ENCODE results near the gene CYP4A22.
"Not testable (repeated sequence)": the region's sequence is repeated elsewhere in the genome, so short reads cannot be mapped to it uniquely, and the experiment has no call there.

CYP4A22 gene

GRCh38 chr1:47187926-47188250 lies 50.6 kb downstream of the CYP4A22 start:
- no peak overlapping the region for H3K27ac ChIP-seq
- TF ChIP-seq CTCF (conservative IDR thresholded peaks at IDR 0.05) (no peak), ZFX (IDR thresholded peaks at IDR 0.05) (no peak)

DNA sequence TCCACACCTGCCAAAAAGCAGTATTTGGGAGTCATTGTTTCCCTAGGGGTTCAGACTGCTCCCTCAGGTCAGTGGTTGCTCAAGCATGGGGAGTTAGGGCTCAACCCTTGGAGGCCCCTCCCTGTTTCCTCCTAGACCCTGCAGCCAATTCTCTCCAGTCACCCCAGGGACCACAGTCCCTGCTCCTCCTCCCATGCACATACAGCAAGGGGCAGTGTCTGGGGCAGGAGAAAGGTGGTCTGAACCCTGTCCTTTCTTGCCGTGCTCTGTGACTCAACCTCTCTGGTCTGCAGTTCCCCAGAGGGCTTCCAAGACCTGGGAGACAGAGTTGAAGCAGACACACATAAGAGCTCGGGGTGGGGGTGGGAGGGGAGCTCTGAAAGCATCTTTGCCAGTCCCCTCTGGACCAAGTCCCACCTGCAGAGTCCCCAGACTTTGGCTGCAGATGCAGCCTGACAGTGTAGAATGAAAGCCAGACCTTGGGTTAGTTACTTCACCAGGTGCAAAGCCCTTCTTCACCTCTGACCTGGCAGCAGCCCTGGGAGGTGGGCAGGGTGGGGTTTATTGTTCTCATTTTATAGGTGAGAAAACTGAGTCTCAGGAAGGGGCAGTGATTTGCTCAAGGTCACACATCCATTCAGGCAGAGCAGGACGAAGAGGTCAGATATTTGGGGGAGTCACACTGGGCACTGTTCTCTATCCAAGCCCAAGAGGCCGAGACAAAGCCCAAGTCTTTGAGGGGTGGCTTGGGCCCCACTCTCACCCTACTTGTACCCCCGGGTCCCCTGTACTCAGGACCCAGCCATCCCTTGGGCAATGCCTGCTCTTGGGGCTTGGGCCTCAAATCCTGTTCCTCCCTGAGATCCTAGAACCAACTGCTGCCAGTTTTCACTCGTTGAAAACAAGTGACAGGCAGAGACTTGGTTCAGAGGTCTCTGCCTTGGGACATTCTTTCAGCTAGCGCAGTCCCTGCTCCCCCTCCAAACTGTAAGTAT lies 51.8 kb downstream of the CYP4A22 start:
- peak overlapping the region; percentile 71 for H3K27ac ChIP-seq
- TF ChIP-seq ZFX (IDR thresholded peaks at IDR 0.05) (no peak), CTCF (conservative IDR thresholded peaks at IDR 0.05) (no peak)

DNA sequence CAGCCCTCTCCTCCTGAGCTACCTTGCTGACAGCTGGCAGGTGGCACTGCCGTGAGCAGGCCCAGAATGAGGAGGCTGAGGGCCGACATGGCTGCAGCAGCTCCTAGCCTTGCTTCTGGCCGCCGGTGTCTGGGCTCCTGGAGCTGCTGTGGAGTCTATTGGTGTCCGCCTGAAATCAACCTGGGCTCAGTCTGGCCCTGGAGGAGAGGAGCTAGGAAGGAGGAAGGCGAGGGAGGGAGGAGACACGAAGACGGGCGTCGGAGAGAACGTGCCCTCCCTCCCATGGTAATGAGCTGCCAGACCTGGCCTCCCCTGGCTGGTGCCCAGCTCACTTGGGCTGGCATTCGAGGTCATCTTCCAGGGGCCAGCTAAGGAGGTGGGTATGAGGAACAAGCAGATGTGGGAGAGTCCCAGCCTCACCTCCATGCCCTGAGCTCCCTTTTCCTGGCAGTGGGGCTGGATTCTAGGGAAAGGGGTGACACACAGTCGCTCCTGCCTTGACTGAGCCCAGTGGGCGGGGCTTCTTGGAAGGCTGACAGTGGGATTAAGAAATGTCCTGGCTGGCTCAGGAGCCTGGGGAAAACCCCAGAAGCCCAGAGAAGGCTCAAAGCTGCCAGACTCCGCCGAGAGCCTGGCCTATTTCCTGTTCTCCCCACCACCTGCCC lies 52.7 kb downstream of the CYP4A22 start, which contains the start of gene PDZK1IP1:
Gene PDZK1IP1 (minus strand): TSS at position 193 of the 665 bp plus-strand sequence. CDS start 104 bp downstream, at position 89.
- peak within 1 kb of the TSS; percentile 71 for H3K27ac ChIP-seq

GRCh38 chr1:47190509-47190855 lies 53.2 kb downstream of the CYP4A22 start:
- TF ChIP-seq ZFX (IDR thresholded peaks at IDR 0.05) (no peak), CTCF (conservative IDR thresholded peaks at IDR 0.05) (no peak)
- peak overlapping the region; percentile 71 for H3K27ac ChIP-seq

More for the DNA sequence above, 52.7 kb downstream of the CYP4A22 start, which contains the start of gene PDZK1IP1:
- TF ChIP-seq ZFX (IDR thresholded peaks at IDR 0.05): peak; percentile 33; the same call in 1 of the 2 replicates
- no peak for TF ChIP-seq CTCF (conservative IDR thresholded peaks at IDR 0.05)

DNA sequence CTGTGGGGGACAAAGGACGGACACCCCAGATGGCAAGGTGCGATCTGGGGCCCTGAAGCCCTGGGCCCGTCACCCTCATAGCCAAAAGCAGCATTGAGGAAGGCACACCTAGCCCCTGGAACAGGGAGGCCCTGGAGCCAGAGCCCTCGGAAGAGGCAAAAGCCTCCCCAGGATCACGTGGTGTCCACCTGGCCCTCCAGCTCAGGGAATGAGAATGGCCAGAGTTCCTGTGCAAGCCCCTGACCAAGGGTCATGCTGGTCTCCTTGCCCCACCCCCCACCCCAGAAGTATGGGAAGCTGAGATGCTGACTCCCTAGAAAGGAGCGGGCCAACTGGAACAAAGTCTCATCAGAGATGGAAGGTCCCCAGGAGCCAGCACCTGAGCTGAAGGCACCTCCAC lies 53.6 kb downstream of the CYP4A22 start:
- peak overlapping the region; percentile 71 for H3K27ac ChIP-seq
- TF ChIP-seq ZFX (IDR thresholded peaks at IDR 0.05) (no peak), CTCF (conservative IDR thresholded peaks at IDR 0.05) (no peak)

- H3K27ac ChIP-seq: peak overlapping the region; percentile 14
- no peak for TF ChIP-seq ZFX (IDR thresholded peaks at IDR 0.05)
These were observed 54.8 kb downstream of the CYP4A22 start for GRCh38 chr1:47191940-47192457.

DNA sequence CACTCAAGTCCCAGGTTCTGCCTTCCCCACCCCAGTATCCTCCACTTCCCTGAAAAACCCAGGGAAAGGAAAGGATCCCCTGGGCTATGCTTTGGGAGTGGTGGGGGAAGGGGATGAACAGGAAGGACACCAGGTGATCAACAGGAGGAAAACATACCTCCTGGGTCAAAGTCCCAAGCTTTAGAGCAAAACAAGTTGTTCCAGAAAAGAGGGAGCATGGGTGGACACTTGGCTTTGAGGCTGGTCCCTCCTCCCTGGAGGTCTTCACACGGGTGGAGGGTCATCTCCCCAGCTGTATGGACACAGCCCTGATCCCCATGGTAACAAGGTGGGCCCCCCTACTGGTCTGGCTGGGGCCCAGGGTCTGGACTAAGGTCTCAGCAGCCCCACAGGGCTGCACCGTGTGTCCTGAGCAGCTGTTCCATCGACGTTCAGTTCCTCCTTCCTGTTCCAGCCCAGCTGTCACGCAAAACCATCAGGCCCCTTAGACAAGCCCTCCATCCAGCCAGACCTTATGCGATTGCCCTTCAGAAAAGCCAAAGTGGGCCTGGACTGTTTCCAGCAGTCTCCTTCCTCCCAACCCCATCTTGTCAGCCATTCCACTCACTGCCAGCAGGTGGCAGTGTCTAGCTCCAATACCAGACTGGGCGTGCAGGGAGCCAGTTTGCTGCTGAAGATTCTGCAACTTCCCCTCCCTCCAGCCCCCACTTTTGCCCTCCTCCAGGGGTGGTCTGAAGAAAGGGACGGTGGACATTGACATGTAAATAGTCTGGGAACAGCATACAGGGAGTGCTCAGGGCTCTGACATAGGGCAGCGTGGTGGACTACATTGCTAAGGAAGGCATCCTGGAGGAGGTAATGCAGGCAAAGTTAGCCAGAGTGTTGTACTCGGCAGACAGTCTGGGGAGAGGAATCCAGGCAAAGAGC lies 55.5 kb downstream of the CYP4A22 start:
- peak overlapping the region; percentile 14 for H3K27ac ChIP-seq
- peak; percentile 98 for TF ChIP-seq CTCF (conservative IDR thresholded peaks at IDR 0.05)
- TF ChIP-seq ZFX (IDR thresholded peaks at IDR 0.05): no peak

DNA sequence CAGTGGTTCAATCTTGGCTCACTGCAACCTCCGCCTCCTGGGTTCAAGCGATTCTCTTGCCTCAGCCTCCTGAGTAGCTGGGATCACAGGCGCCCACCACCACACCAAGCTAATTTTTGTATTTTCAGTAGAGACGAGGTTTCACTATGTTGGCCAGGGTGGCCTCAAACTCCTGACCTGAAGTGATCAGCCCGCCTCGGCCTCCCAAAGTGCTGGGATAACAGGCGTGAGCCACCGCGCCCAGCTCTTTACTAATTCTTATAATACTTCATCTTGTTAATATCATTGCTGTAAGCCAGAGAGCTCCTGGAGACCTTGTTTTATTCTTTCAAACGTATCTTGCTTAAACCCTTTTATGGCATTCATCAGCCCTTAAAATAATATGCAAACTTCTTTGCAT lies 56.3 kb downstream of the CYP4A22 start:
- H3K27ac ChIP-seq: not testable (repeated sequence)
